IMR-90 (cell line): ENCODE results near the gene MCTP2. TPM values are rescaled to one million over a fixed set of nuclear protein-coding genes. Genes with fewer than 3 reads are reported as not detected.

ENCODE experiments used
- ATAC-seq: fragments of 200-7000 bp; cut with Tn5 transposase; 2 replicates; pipeline ENCODE4 v1.9.1; 2020; ENCODE audit warnings: low read depth, mild to moderate bottlenecking, moderate library complexity
- BruUV-seq: library from RNA; stranded (reverse); fragments of 400-500 nt; replicated peaks from 2 replicates; lab custom pipeline; 2021; lab: Mats Ljungman, UMichigan
- CTCF ChIA-PET: fragments of 300-600 bp; formaldehyde crosslinking; extraction: SDS; loops from one replicate; lab custom pipeline; 2021; ENCODE audit warnings: antibody characterized with exemption; lab: Yijun Ruan, JAX
- POLR2A ChIA-PET: fragments of 300-600 bp; sonication (Branson Sonifier 250); formaldehyde crosslinking; loops from one replicate; lab custom pipeline; 2022; ENCODE audit warnings: antibody characterized with exemption; ENCODE audit not compliant: unreplicated experiment; lab: Charles Lee
- DNase-seq: peaks from one replicate; pipeline ENCODE4 v3.0.0; 2013
- H2AFZ ChIP-seq: replicated peaks from 2 replicates; pipeline ENCODE3; 2013; ENCODE audit warnings: low read length, mild to moderate bottlenecking; ENCODE audit not compliant: poor library complexity
- H2AK5ac ChIP-seq: 2 replicates; pipeline ENCODE4 v1.6.1; 2013; ENCODE audit warnings: low read depth, low read length, inconsistent platforms
- H2AK9ac ChIP-seq: replicated peaks from 2 replicates; pipeline ENCODE3; 2013; ENCODE audit warnings: mild to moderate bottlenecking, low read depth, low read length, moderate library complexity; ENCODE audit not compliant: poor library complexity
- H2BK120ac ChIP-seq: 2 replicates; pipeline ENCODE4 v1.6.1; 2013; ENCODE audit warnings: low read depth, low read length, inconsistent platforms
- H2BK15ac ChIP-seq: 3 replicates; pipeline ENCODE4 v1.6.1; 2013; ENCODE audit warnings: low read depth, low read length, inconsistent platforms
- H2BK20ac ChIP-seq: 2 replicates; pipeline ENCODE4 v1.6.1; 2013; ENCODE audit warnings: low read depth, mild to moderate bottlenecking, inconsistent platforms, low read length, moderate library complexity
- H2BK5ac ChIP-seq: 2 replicates; pipeline ENCODE4 v1.6.1; 2013; ENCODE audit warnings: mild to moderate bottlenecking, low read depth, low read length, inconsistent platforms; ENCODE audit not compliant: poor library complexity, severe bottlenecking
- H3K14ac ChIP-seq: replicated peaks from 2 replicates; pipeline ENCODE4 v1.6.1; 2013; ENCODE audit warnings: low read depth, low read length, inconsistent platforms
- H3K18ac ChIP-seq: 2 replicates; pipeline ENCODE4 v1.6.1; 2013; ENCODE audit warnings: low read depth, low read length, control low read depth
- H3K23ac ChIP-seq: 2 replicates; pipeline ENCODE4 v1.6.1; 2013; ENCODE audit warnings: low read depth, low read length, inconsistent platforms
- H3K27ac ChIP-seq: 2 replicates; pipeline ENCODE4 v1.5.1; 2013; ENCODE audit warnings: mild to moderate bottlenecking, control low read depth, low read length; ENCODE audit not compliant: insufficient read depth
- H3K27me3 ChIP-seq: 2 replicates; pipeline ENCODE4 v1.6.1; 2013; ENCODE audit warnings: low read length; ENCODE audit not compliant: control insufficient read depth, insufficient read depth
- H3K36me3 ChIP-seq: 2 replicates; pipeline ENCODE4 v1.6.1; 2013; ENCODE audit warnings: low read length, mixed read lengths; ENCODE audit not compliant: control insufficient read depth, insufficient read depth
- H3K4ac ChIP-seq: 2 replicates; pipeline ENCODE4 v1.6.1; 2013; ENCODE audit warnings: low read depth, low read length, inconsistent platforms
- H3K4me1 ChIP-seq: 2 replicates; pipeline ENCODE4 v1.6.1; 2013; ENCODE audit warnings: low read length, mixed read lengths; ENCODE audit not compliant: control insufficient read depth, insufficient read depth
- H3K4me2 ChIP-seq: 2 replicates; pipeline ENCODE4 v1.6.1; 2013; ENCODE audit warnings: low read depth, mild to moderate bottlenecking, control low read depth, low read length, moderate library complexity
- H3K4me3 ChIP-seq: 2 replicates; pipeline ENCODE4 v1.5.1; 2013; ENCODE audit warnings: low read depth, mild to moderate bottlenecking, control low read depth, low read length, moderate library complexity; ENCODE audit not compliant: insufficient read depth
- H3K56ac ChIP-seq: 2 replicates; pipeline ENCODE4 v1.6.1; 2013; ENCODE audit warnings: low read length, inconsistent platforms; ENCODE audit not compliant: insufficient read depth; ENCODE audit errors: extremely low read depth
- H3K79me1 ChIP-seq, 2 experiments: 2 replicates each; pipeline ENCODE4 v1.6.1; 2013; ENCODE audit warnings: low read length in 2 of 2, inconsistent platforms in 1 of 2, low read depth in 1 of 2
- H3K9ac ChIP-seq: 2 replicates; pipeline ENCODE4 v1.6.1; 2013; ENCODE audit warnings: low read depth, low read length, control low read depth
- H3K9me1 ChIP-seq: 2 replicates; pipeline ENCODE4 v1.6.1; 2013; ENCODE audit warnings: low read length, inconsistent platforms; ENCODE audit not compliant: insufficient read depth
- H3K9me3 ChIP-seq: 2 replicates; pipeline ENCODE4 v1.6.1; 2013; ENCODE audit warnings: low read length; ENCODE audit not compliant: control insufficient read depth, insufficient read depth
- H4K20me1 ChIP-seq: 2 replicates; pipeline ENCODE4 v1.6.1; 2013; ENCODE audit warnings: low read length, inconsistent platforms; ENCODE audit not compliant: insufficient read depth
- H4K5ac ChIP-seq: 2 replicates; pipeline ENCODE4 v1.6.1; 2013; ENCODE audit warnings: mild to moderate bottlenecking, low read depth, low read length, control low read depth
- H4K8ac ChIP-seq, 2 experiments: 2 replicates each; pipeline ENCODE4 v1.6.1; 2013; ENCODE audit warnings: low read depth in 2 of 2, low read length in 2 of 2, control low read depth in 1 of 2, inconsistent platforms in 1 of 2
- H4K91ac ChIP-seq: 2 replicates; pipeline ENCODE4 v1.6.1; 2013; ENCODE audit warnings: low read depth, low read length, inconsistent platforms; ENCODE audit not compliant: insufficient read depth
- CTCF ChIP-seq: conservative IDR thresholded peaks from 2 replicates; pipeline ENCODE4 v1.5.1; 2012; ENCODE audit warnings: mild to moderate bottlenecking, low read depth, low read length, improper control_type of control experiment
- FOS ChIP-seq: fragments of 150-350 bp; IDR thresholded peaks from 2 replicates; pipeline ENCODE4 v1.6.1; 2016; ENCODE audit warnings: low read depth, low read length
- MAZ ChIP-seq: IDR thresholded peaks from 2 replicates; pipeline ENCODE4 v1.6.1; 2012; ENCODE audit warnings: low read depth, mild to moderate bottlenecking, low read length, improper control_type of control experiment, moderate library complexity, borderline replicate concordance
- MXI1 ChIP-seq: IDR thresholded peaks from 2 replicates; pipeline ENCODE4 v1.6.1; 2012; ENCODE audit warnings: low read depth, mild to moderate bottlenecking, low read length, moderate library complexity, borderline replicate concordance
- POLR2A ChIP-seq: IDR thresholded peaks from 2 replicates; pipeline ENCODE4 v1.6.1; 2012; ENCODE audit warnings: mild to moderate bottlenecking, low read depth, low read length
- RAD21 ChIP-seq: IDR thresholded peaks from 2 replicates; pipeline ENCODE4 v1.6.1; 2012; ENCODE audit warnings: low read length, improper control_type of control experiment
- SMC3 ChIP-seq: fragments of 150-350 bp; IDR thresholded peaks from 2 replicates; pipeline ENCODE4 v1.6.1; 2016; ENCODE audit warnings: low read depth, mild to moderate bottlenecking, antibody characterized with exemption, low read length, moderate library complexity
- USF2 ChIP-seq: fragments of 150-350 bp; IDR thresholded peaks from 2 replicates; pipeline ENCODE4 v1.6.1; 2017; ENCODE audit warnings: mild to moderate bottlenecking, antibody characterized with exemption, low read length, low read depth
- WGBS, 2 experiments: methylation state at CpG; one replicate each; pipeline versions ENCODE4 v1.1.5 to v1.1.7; 2013; ENCODE audit warnings: missing lambda C conversion rate in 2 of 2; ENCODE audit not compliant: insufficient read length in 1 of 2; ENCODE audit errors: extremely low coverage in 2 of 2; 5-methylcytosine and 5-hydroxymethylcytosine counted together
- dilution Hi-C: fragments of 300-500 bp; cut with HindIII; formaldehyde crosslinking; loops from one replicate; pipeline ENCODE4 v1.14.3; 2018; ENCODE audit warnings: low sequenced_read_pairs; ENCODE audit not compliant: unreplicated experiment
- in situ Hi-C: fragments of 300-500 bp; cut with MboI; formaldehyde crosslinking; loops from 3 replicates; pipeline ENCODE4 v1.14.3; 2019; ENCODE audit warnings: low sequenced_read_pairs, inconsistent platforms, mixed read lengths
- intact Hi-C: fragments of 100-400 bp; cut with micrococcal nuclease; formaldehyde crosslinking; loops from 2 replicates; pipeline ENCODE4 v1.10.0; 2022
- polyA plus RNA-seq, 3 experiments: library from polyadenylated mRNA; depleted of rRNA; stranded (reverse); fragments of >200 nt; gene quantifications; 2 replicates each; pipeline ENCODE4 v1.2.3, GENCODE V29; 2012; ENCODE audit warnings: low replicate concordance in 1 of 3
- total RNA-seq: library from RNA; depleted of rRNA; stranded (reverse); fragments of >200 nt; gene quantifications from 2 replicates; pipeline ENCODE4 v1.2.3, GENCODE V29; 2012

The MCTP2 gene
- total and polyA plus RNA-seq, 2 of the 4 experiments (the other 2 are of a cell fraction) = 5.1 to 9.9 TPM

- Histone ChIP-seq H4K8ac (no peak overlapping the region), H2BK120ac (no peak overlapping the region), H3K23ac (no peak overlapping the region), H3K4me1 (no peaks in the 10 kb centered on the region), H3K56ac (no peak overlapping the region), H3K9ac (no peak overlapping the region), H2BK5ac (no peak overlapping the region), H3K4me2 (no peak overlapping the region), H3K27ac (no peak overlapping the region), H3K27me3 (no peaks in the 10 kb centered on the region), H4K5ac (no peak overlapping the region), H2BK20ac (no peak overlapping the region), H4K91ac (no peak overlapping the region), H3K18ac (no peak overlapping the region), H3K36me3 (no peaks in the 10 kb centered on the region), H2BK15ac (no peak overlapping the region), H2AK9ac (no peak overlapping the region), H3K4ac (no peak overlapping the region), H3K14ac (no peak overlapping the region), H3K79me1 (no peaks in the 10 kb centered on the region; a peak in 1 of 4 replicates), H3K4me3 (no peak overlapping the region), H4K20me1 (no peaks in the 10 kb centered on the region), H2AFZ (no peak overlapping the region), H3K9me3 (no peaks in the 10 kb centered on the region), H2AK5ac (no peak overlapping the region), H3K9me1 (no peaks in the 10 kb centered on the region)
- TF ChIP-seq POLR2A (no peak), MXI1 (no peak), RAD21 (no peak), CTCF (no peak), MAZ (no peak), SMC3 (no peak), FOS (no peak), USF2 (no peak)
- no CpG with 5 or more reads among the region's 4 CpGs for WGBS, 2 experiments
- no peak for ATAC-seq
- no peak for DNase-seq
- dilution Hi-C loops = no loop called here
- CTCF ChIA-PET = interaction anchor here (1.2 kb wide), 1 partner anchor 73 kb away, joined by 4 read pairs; no protein-coding TSS in a partner anchor
- no TSS peak for BruUV-seq
- in situ Hi-C loops = no loop called here
- POLR2A ChIA-PET = no interaction called here
- intact Hi-C loops = no loop called here
Observed at GRCh38 chr15:94287794-94288246, 56.5 kb downstream of the MCTP2 start.
